ENCODE results near the gene STAMBPL1.

- TF ChIP-seq POLR2A (IDR thresholded peaks at IDR 0.05; ENCODE audit: low read length) = no peak
- TF ChIP-seq GATA1 (IDR thresholded peaks at IDR 0.05; ENCODE audit: low read depth, low read length) = no peak
Observed at GRCh38 chr10:88923520-88923919, 43.5 kb downstream of the STAMBPL1 start.
